A673 (cell line): ENCODE measurements around the gene PPP6R1. TPM values are rescaled to one million over a fixed set of nuclear protein-coding genes. Genes with fewer than 3 reads are reported as not detected.

Experiments used
- BruUV-seq: library from RNA; stranded (reverse); fragments of 400-500 nt; replicated peaks from 2 replicates; lab custom pipeline; 2021; lab: Mats Ljungman, UMichigan
- CTCF ChIA-PET: fragments of 300-600 bp; sonication (Branson Sonifier 250); formaldehyde crosslinking; loops from one replicate; lab custom pipeline; 2022; ENCODE audit warnings: antibody characterized with exemption; lab: Charles Lee
- POLR2A ChIA-PET: fragments of 300-600 bp; sonication (Branson Sonifier 250); formaldehyde crosslinking; loops from one replicate; lab custom pipeline; 2022; ENCODE audit warnings: antibody characterized with exemption; ENCODE audit not compliant: low non-redundant PET; lab: Charles Lee
- DNase-seq: peaks from one replicate; pipeline ENCODE4 v3.0.0-alpha.2; 2015; ENCODE audit warnings: low spot score
- H3K27ac ChIP-seq: fragments of 200-600 bp; sonication (generic); 2 replicates; pipeline ENCODE4 v1.5.1; 2016; ENCODE audit warnings: mixed run types, low read depth, mild to moderate bottlenecking, mixed read lengths, antibody characterized with exemption, low read length; ENCODE audit not compliant: poor library complexity, severe bottlenecking
- H3K27me3 ChIP-seq: fragments of 200-600 bp; sonication (generic); replicated peaks from 2 replicates; pipeline ENCODE4 v1.6.1; 2017; ENCODE audit warnings: mixed run types, low read depth, mild to moderate bottlenecking, mixed read lengths, antibody characterized with exemption, low read length; ENCODE audit not compliant: insufficient read depth, poor library complexity
- H3K36me3 ChIP-seq: fragments of 200-600 bp; sonication (generic); 2 replicates; pipeline ENCODE4 v1.6.1; 2016; ENCODE audit warnings: mixed run types, mild to moderate bottlenecking, mixed read lengths, antibody characterized with exemption, low read length; ENCODE audit not compliant: insufficient read depth, poor library complexity, severe bottlenecking
- H3K4me1 ChIP-seq: fragments of 200-600 bp; sonication (generic); 2 replicates; pipeline ENCODE4 v1.6.1; 2017; ENCODE audit warnings: mixed run types, mild to moderate bottlenecking, mixed read lengths, antibody characterized with exemption, low read length; ENCODE audit not compliant: insufficient read depth, poor library complexity, severe bottlenecking
- H3K4me3 ChIP-seq: fragments of 200-600 bp; sonication (generic); 2 replicates; pipeline ENCODE4 v1.5.1; 2016; ENCODE audit warnings: low read depth, mixed run types, mild to moderate bottlenecking, mixed read lengths, low read length; ENCODE audit not compliant: poor library complexity, severe bottlenecking
- H3K9me3 ChIP-seq: fragments of 200-600 bp; sonication (generic); 2 replicates; pipeline ENCODE4 v1.6.1; 2016; ENCODE audit warnings: mixed run types, low read depth, mild to moderate bottlenecking, mixed read lengths, antibody characterized with exemption, low read length; ENCODE audit not compliant: poor library complexity, severe bottlenecking
- CTCF ChIP-seq: fragments of 300-800, 200-600 bp; sonication (generic); conservative IDR thresholded peaks from 2 replicates; pipeline ENCODE4 v1.5.1; 2017; ENCODE audit warnings: low read depth, mild to moderate bottlenecking, antibody characterized with exemption, low read length, moderate library complexity, mixed read lengths
- EZH2 ChIP-seq: fragments of 200-600 bp; sonication (generic); IDR thresholded peaks from 2 replicates; pipeline ENCODE4 v1.6.1; 2017; ENCODE audit warnings: borderline replicate concordance, low read depth, mild to moderate bottlenecking, mixed read lengths, antibody characterized with exemption, low read length; ENCODE audit not compliant: poor library complexity, severe bottlenecking
- intact Hi-C: fragments of 100-400 bp; cut with micrococcal nuclease; formaldehyde crosslinking; loops from one replicate; pipeline ENCODE4 v1.10.0; 2022; ENCODE audit not compliant: unreplicated experiment
- total RNA-seq: library from RNA; stranded (reverse); gene quantifications from 2 replicates; pipeline ENCODE4 v1.2.3, GENCODE V29; 2021

Gene PPP6R1
- total RNA-seq, 1 experiment from 2014 or later = 108 TPM

DNA sequence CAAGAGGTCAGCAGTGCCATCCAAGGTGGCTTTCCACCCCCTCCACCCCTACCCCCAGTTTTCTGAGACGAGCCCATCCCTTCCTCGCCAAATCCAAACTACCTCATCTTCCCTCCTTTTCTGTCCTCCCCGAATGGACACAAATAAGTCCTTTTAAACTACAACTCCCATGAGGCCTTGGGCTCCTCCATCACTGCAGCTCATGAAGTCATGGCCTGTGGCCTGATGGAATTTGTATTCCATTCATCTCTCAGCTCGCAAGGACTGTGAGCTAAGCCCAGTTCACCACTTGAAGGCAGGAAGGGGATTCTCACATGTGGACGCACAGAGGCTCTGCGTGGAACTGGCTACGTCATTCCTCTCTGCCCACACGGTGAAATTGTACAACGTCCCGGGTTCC is 62.0 kb downstream of the PPP6R1 start:
- CTCF ChIA-PET = interaction anchor here (0.6 kb wide), 1 partner anchor 31 kb away, joined by 3 read pairs; no protein-coding TSS in a partner anchor
- Histone ChIP-seq H3K4me1 (no peaks in the 10 kb centered on the region), H3K9me3 (no peaks in the 10 kb centered on the region), H3K27ac (no peak overlapping the region), H3K36me3 (no peaks in the 10 kb centered on the region), H3K4me3 (no peak overlapping the region), H3K27me3 (no peaks in the 10 kb centered on the region)
- BruUV-seq = no TSS peak
- intact Hi-C loops = no loop called here
- peak; percentile 37 for DNase-seq
- TF ChIP-seq CTCF (no peak), EZH2 (no peak)
- POLR2A ChIA-PET = no interaction called here

- intact Hi-C loops = no loop called here
- no peak overlapping the region for H3K27ac ChIP-seq
- H3K4me3 ChIP-seq = no peak overlapping the region
- H3K27me3 ChIP-seq = no peaks in the 10 kb centered on the region
- DNase-seq = no peak
- H3K4me1 ChIP-seq = no peaks in the 10 kb centered on the region
- H3K36me3 ChIP-seq = no peaks in the 10 kb centered on the region
- no peaks in the 10 kb centered on the region for H3K9me3 ChIP-seq
- ChIA-PET POLR2A (interaction anchor here (0.5 kb wide), 1 partner anchor 47 kb away, joined by 3 read pairs; no protein-coding TSS in a partner anchor), CTCF (no interaction called here)
- TF ChIP-seq EZH2 (no peak), CTCF (no peak)
- BruUV-seq = no TSS peak
Measured at GRCh38 chr19:55193481-55193880, 65.3 kb downstream of the PPP6R1 start.

GRCh38 chr19:55189403-55189835 is 69.4 kb downstream of the PPP6R1 start:
- Histone ChIP-seq H3K27me3 (no peaks in the 10 kb centered on the region), H3K4me1 (no peaks in the 10 kb centered on the region), H3K36me3 (no peaks in the 10 kb centered on the region), H3K9me3 (no peaks in the 10 kb centered on the region), H3K4me3 (no peak overlapping the region), H3K27ac (no peak overlapping the region)
- DNase-seq = no peak
- intact Hi-C loops = no loop called here
- no TSS peak for BruUV-seq
- TF ChIP-seq EZH2 (no peak), CTCF (no peak)
- ChIA-PET POLR2A (no interaction called here), CTCF (no interaction called here)
